ENCODE results near the gene FLOT2.
"Not testable (repeated sequence)": the region's sequence is repeated elsewhere in the genome, so short reads cannot be mapped to it uniquely, and the experiment has no call there.

The FLOT2 gene, protein sequence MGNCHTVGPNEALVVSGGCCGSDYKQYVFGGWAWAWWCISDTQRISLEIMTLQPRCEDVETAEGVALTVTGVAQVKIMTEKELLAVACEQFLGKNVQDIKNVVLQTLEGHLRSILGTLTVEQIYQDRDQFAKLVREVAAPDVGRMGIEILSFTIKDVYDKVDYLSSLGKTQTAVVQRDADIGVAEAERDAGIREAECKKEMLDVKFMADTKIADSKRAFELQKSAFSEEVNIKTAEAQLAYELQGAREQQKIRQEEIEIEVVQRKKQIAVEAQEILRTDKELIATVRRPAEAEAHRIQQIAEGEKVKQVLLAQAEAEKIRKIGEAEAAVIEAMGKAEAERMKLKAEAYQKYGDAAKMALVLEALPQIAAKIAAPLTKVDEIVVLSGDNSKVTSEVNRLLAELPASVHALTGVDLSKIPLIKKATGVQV

DNA sequence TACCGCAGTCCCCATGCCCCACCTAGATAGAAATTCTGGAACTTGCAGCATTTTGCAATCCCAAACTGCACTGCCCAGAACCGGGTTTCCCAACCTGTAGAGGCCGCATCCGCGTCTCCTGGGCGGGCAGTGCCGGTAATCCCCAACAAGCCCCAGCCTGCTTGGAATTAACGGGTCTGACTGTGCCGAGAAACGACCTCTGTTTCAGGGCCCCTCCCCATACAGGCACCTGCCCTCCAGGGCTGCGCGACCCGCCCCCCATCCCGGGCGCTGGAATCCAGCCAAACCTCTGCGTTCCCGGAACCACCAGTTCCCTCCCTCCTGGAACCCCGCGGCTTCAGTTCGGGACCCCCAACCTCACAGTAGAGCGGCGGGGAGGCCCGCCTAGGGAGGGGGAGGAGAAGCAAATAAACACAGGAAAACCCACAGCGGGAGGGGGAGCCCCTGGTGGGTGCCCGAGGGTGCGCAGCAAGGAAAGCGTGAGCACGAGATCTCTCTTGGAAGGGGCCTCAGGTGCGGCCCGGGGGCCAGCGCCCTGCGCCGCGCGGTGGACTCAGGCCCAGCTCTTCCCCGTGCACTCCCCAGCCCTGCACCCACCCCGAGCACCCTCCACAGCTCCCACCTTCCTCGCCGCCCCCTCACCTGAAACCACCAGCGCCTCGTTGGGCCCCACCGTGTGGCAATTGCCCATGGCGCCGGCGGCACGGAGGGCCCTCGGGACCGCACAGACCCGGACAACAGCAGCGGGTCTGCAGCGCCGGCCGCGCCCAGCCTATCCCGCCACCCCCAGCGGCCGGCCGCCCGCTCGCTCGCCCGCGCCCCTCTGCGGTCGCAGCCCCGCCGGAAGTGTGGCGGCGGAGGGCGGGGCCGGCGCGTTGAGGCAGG is at the start of gene FLOT2:
Gene FLOT2 (minus strand): TSS at position 850 of the 885 bp plus-strand sequence. CDS start 159 bp downstream, at position 691.
- peak; percentile 39 for DNase-seq (ENCODE audit: low spot score)

DNA sequence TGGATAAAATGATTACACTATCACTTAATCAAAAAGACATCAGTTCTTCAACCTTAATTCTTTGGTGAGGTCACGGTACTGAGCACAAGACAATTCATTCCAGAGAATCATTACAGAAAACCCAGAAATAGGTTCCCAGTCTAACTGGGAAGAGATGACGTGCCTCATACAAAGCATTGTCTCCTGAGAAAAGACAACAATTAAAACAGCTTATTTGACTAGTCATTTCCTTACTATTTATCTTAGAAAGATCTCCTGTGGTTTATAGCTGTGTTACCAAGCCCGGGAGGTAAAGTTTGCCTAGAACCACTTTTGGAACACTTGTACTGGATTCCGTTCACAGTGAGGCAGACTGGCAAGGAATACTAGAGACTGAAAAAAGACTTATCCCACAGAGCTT is 48.7 kb upstream of the FLOT2 start:
- no peak for DNase-seq (ENCODE audit: low spot score)

DNA sequence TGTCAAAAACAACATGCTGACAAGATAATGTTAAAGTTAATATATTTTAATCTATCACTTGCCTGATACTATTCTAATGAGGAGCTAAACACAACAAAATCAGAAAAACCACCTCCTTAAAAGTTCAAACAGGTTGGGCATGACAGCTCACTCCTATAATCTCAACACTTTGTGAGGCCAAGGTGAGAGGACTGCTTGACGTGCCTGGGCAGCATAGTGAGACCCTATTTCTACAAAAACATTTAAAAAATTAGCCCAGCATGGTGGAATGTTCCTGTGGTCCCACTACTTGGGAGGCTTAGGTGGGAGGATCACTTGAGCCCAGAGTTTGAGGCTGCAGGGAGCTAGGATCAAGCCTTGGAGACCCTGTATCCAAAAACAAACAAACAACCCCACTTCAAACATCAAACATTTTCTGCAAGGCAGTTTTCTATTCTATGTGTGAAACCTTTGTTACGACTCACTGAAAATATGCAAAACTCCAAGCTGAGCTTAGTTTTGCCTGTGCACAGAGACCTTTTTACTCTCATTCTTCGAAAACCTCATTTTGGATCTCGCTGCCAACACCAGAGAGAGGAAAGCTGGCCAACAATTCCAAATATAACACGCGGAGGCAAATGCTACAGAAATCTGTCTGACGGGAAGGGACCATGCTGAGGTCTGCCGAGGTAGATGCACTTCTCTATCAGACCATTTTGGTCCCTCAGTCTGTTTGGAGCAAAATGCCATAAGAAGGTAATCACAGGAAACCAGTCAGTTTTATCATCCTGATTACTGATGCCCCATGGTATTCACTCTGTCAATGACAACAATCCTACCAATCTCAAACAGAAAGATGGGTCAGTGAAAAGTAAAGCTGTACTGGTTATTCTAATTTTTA is 47.6 kb upstream of the FLOT2 start:
- DNase-seq (ENCODE audit: low spot score), result no peak

DNA sequence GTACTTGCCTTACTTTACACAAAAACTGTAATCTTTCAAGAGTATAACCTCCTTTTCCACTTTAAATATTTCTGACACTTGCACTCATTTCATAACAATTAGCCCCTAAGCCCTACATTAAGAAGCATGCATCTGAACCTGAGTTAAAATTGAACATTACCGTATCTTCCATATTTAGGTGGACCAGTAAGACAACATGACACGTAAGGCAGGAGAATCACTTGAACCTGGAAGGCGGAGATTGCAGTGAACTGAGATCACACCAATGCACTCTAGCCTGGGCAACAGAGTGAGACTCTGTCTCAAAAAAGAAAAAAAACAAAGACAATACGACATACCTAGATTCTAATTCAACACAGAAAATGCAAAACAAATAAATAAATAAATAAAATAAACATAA is 46.8 kb upstream of the FLOT2 start:
- DNase-seq (ENCODE audit: low spot score), result no peak

DNA sequence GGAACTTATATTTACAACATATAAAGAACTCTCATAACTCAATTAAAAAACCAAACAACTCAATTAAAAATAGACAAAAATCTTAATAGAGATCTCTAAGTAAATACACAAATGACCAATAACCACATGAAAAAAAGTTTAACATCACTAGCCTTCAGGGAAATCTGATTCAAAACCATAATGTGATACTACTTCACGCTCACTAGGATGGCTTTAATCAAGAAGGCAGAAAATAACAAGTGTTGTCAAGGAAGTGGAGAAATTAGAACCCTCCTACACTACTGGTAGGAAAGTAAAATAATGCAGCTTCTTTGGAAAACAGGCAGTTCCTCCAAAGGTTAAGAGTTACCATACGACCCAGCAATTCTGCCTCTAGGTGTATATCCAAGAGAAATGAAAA is 45.4 kb upstream of the FLOT2 start:
- no peak for DNase-seq (ENCODE audit: low spot score)

DNA sequence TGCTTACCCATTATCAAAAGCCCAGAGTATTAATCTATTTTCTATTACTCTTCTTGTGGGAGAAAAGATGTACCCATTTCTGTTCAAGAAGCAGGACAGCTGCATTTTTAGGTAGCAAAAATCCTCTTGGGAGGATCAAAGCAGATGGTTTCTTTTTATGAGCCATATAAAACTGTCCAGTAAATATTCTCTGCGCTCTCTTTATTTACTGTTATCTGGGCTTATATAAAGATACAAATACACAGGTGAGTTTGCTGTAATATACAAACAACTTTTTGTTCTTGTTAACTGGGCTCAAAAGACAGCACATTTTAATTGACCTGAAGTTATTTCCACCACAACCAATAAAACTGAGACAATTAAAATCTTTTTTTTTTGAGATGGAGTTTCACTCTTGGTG is 43.7 kb upstream of the FLOT2 start:
- DNase-seq (ENCODE audit: low spot score), result no peak

DNA sequence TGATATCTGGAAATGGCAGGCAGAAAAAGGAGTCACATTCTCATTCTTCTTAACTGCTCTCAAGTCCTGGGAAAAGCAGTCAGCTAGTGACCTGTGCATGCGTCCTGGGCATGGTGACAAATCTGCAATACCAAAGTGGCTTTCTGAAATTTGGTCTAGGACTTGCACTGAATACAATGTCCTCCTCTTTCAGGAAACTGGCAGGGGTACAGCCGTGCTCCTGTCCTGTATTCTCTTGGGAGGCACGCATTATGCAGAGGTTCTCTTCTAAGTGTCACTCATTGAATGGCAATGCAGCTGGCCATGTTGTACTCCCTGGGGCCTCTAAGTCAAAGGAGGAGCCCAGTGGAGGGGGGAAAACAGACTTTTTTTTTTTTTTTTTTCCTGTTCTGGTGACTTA is 43.1 kb upstream of the FLOT2 start:
- no peak for DNase-seq (ENCODE audit: low spot score)

DNA sequence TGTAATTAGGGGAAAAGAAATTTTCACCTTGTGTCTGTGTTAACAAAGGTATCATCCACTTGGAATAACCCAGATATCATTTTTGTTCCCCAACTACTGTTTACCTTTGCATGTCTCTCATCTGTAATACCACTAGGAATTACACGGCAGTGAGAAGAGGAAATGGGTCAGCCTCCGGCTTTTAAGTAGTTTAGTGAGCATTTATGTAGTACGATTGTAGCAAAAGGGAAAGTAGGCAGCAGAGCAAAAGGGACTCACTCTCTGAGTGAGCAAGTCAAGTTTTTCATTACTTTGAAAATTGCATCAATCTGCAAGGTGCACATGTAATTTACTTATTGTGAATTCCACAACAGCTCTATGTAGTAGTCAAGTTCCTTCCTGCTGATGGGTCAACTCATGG is 42.6 kb upstream of the FLOT2 start:
- no peak for DNase-seq (ENCODE audit: low spot score)

DNA sequence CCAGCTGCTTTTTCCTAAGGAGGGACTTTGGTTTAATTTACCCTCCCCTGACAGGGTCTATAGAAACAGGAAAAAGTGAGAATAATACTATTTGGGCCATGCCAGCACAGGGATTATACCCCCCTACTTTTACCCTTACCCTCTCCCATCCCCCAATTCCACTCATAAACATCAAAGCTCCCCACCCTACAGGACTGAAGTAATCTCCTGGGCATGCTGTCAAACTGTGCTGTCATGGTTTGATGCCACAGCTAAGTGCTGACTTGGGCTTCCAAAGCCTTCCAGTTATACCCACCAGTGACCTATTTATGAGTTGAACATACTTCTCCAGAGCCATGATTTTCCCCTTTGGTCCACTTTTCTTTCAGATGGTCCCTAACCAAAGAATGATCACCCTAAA is 41.0 kb upstream of the FLOT2 start:
- DNase-seq (ENCODE audit: low spot score), result no peak

DNA sequence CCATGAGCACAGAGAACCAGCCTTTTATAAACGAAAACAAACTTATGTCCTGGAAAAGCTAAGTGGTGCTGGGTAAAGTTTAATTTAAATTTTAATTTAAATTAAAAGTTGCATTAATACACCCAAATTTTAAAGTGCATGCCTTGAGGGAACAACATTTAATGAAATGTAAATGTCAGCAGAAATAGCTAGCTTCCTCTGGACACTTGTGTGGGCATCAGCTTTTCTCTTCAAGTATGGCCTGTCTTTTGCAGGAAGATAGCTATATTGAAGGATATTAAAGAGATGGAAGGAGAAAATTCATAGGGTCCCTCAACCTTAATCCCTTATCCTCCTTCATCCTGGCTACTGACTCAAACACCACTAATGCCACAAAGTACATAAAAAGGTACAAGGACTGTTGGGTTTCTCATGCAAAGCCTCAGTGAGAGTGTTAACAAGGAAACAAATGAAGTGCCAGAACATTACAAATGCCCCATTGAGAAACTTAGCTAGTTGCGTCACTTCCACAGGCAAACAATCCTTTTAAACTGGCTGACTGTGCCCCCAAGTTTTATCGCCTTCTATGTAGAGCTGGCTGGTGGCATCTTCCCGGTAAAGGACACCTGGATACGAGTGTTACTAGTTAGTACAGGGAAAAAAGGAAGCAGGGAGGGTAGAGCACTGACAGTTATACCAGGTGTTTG is 39.7 kb upstream of the FLOT2 start:
- DNase-seq (ENCODE audit: low spot score), result no peak

DNA sequence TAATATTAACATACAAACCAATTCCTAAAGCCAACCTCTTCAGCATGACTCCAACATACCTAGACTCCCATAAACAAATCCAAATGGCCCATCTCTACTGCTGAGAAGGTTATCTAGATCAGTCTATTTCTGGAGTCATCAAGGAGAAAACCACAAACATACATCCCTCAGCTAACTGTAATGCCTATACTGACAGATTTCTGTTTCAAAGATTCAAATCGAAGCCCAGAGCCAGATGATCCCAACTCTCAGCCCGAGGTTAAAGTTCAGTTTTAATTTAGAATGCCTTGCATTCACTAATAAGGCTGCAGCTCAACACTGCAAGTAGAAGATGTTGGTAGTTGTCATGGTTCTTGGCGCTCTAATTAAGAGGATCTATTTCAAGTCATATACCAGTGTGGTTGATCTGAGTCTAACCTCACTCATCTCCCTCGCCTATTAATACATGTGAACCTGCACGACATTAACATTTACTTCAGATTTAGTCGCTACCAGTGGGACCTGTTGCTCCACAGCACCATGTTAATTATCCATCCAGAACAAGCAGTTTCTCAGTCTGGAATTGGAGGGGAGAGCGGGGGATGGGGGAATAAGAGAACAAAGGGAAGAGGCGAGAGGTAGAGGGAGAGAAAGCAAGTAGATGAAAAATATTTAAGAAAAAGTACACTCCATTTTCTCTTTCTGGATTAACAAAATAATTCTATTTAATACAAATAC is 38.4 kb upstream of the FLOT2 start:
- DNase-seq (ENCODE audit: low spot score), result no peak

DNA sequence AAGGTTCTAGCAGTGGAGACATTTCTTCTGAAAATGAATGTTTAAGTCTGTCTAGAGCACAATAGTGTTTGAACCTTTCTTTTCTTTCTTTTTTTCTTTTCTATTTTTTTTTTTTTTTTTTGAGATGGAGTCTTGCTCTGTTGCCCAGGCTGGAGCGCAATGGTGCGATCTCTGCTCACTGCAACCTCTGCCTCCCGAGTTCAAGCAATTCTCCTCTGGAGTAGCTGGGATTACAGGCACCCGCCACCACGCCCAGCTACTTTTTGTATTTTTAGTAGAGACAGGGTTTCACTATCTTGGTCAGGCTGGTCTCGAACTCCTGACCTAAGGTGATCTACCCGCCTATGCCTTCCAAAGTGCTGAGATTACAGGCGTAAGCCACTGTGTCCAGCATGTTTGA is 37.0 kb upstream of the FLOT2 start:
- DNase-seq (ENCODE audit: low spot score), result not testable (repeated sequence)

DNA sequence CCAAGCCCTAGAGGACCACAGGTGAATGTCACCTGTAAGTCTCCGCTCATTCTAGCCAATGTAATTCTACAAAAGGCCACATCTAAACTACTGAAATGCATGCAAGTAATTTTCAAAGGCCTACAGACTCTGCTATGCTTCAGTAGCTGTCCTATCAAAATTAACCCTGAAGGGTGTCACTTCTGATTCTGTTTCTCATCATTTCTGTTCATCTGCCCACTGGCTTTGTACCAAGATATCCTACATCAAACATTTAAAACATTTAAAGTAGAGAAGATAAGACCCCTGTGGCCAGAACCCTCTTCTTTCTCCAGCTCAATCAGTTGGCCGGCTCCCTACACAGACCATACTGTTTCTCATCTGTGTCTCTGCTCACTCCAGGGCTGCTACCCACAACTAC is 32.3 kb upstream of the FLOT2 start:
- DNase-seq (ENCODE audit: low spot score), result no peak

DNA sequence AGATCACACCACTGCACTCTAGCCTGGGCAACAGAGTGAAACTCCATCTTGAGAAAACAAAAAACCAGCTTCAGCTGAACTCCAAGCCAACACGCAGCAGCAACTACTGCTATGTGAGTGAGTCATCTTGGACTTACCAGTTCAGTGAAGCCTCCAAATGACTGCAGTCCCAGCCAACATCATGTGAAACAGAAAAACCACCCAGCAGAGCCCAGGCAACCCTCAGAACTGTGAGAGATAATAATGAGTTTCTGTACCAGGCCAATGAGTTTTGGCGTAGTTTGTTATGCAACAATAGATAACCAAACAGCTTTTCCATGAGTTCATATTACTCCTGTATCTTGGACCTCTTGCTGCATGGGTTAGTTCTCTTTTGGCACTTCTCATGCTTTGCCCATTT is 30.5 kb upstream of the FLOT2 start:
- peak; percentile 16 for DNase-seq (ENCODE audit: low spot score)

DNA sequence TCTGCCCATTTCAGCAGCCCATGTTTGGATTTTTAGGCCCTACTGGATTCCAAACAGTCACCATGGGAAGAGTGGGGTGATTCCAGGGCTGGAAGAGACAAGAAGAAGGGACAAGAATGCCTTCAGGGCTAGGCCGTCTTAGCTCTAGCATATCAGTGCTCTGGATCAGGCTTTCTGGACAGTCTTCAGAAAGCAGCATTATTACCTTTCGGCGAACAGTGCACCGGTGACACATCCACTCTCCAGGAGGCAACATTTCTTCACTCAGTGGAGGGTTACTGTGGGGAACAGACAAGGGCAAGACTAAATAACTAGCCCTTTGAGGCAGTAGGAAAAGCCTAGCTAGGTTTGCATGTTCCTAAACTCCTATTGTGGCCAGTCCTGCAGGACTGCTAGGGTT is 29.3 kb upstream of the FLOT2 start:
- no peak for DNase-seq (ENCODE audit: low spot score)

DNA sequence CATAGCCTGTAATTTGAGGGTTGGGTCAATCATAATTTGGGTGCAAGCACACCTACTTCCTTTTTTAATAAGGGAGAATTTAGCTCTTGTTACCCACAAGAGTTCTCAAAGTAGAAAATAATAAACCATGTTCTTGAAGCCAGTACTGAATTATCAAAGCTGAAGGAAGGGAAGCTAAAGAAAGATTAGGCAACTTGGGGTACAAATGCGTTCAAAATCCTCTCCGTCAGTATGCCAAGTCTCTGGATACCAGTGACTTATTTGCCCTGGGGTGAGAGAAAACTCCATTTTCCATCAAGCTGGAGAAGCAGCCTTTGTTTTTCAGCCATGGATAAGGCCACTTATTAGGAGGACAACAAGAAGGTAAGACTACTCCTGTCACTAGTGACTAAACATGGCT is 28.8 kb upstream of the FLOT2 start:
- no peak for DNase-seq (ENCODE audit: low spot score)

DNA sequence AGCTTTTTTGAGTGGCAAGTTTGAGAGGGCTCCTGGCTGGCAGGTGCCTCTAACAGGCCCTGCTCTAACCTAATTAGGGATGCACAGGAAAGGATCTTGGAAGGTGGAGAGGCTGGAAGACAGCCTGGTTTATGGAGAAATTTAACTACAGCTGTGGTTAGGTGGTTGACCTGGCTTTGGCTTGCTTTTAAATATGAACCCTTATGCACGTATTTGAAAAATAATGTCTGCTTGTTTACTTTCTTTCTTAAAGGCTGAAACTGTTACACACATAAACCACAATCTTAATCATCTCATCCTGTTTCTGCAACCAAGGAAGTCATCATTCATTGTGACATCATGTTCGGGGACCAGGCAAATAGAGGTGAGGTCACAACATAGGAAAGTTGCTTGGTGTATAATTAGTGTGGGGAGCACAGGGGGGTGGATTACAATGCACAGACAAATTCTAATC is 28.4 kb upstream of the FLOT2 start:
- peak; percentile 49 for DNase-seq (ENCODE audit: low spot score)

DNA sequence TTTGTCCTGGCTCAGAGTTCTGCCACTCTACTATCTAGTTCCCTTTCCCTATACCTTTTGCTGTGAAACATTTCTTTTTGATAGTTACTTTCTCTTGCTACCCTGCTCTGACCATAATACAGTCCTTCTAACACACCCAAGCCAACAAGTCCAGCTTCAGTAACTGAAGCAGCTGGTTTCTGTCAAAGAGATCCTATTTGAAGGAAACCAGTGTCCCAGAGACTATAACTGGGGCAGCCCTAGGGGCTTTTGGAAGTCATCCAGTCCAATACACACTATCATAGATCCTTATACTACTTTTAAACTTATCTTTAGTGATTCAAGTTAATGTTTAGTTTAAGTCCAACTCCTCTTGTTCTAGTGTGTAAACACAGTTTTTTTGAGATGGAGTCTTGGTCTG is 22.7 kb upstream of the FLOT2 start:
- DNase-seq (ENCODE audit: low spot score), result no peak

DNA sequence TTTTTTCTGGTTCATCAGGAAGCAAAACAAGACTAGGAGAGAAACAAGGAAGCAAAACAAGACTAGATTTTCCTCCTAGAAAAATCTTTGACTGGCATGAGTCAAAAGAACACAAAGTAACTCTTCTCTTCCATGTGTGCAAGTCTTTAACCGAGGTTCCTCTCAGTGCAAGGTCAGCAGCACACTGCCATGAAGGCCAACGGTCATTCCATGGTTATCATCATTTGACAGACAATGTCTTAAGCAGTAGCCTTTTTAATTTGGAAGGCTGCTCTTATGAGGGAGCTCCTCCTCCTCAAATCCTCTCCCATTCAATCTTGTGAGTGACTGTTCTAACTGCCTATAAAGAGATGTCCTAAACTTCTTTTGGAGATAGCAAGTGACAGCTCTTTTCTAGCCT is 20.8 kb upstream of the FLOT2 start:
- no peak for DNase-seq (ENCODE audit: low spot score)

DNA sequence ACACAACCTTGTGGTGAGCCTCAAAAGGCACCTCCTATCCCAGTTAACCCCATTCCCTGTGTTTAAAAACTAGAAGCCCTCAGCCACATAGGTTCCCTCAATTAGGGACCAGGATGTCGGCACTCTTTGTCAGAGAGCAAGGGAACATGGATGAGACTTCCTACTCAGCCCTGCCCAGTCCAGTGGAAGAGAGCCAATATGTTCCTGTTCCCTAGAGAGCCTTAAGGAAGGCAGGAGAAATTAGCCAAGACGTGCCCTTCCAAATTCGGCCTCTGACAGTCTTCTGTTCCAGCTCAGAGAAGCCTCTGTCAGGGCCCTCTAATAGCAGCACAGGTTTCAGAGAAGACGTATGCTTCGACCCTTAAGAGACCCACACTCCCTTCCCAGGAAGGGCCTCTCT is 19.9 kb upstream of the FLOT2 start:
- no peak for DNase-seq (ENCODE audit: low spot score)

DNA sequence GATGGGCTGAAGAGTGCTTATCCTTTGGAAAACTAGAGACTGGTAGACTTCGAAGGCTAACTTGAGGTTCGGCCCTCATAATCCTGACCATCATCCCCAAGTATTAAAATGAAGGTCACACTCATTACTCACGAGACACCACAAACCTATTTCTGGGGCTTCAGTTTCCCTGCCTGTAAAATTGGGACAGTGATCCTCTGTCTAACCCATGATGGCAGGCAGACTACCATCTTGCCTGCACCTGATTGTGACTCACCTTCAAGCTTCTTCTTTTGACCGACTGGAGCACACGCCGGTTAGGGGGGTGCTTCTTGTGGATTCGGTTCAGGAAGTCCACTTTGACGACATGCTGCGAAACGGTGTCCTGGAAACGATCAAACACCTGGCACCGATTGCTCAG is 19.5 kb upstream of the FLOT2 start:
- DNase-seq (ENCODE audit: low spot score), result no peak

Measured in SW480 (cell line).